IPS DF 4.7 (cell line): ENCODE data around the gene BLZF1.
"Not testable (repeated sequence)": the region's sequence is repeated elsewhere in the genome, so short reads cannot be mapped to it uniquely, and the experiment has no call there.

Source experiments
- DNase-seq: peaks from one replicate; pipeline ENCODE4 v3.0.0-alpha.2; 2013; ENCODE audit warnings: low spot score; ENCODE audit errors: extremely low read depth

The BLZF1 gene

GRCh38 chr1:169360415-169360814 is 7.6 kb upstream of the BLZF1 start:
- no peak for DNase-seq

- no peak for DNase-seq
Observed at GRCh38 chr1:169361281-169361680, 6.7 kb upstream of the BLZF1 start.

- no peak for DNase-seq
Observed at GRCh38 chr1:169363046-169363730, 4.8 kb upstream of the BLZF1 start.

- no peak for DNase-seq
Observed at GRCh38 chr1:169364948-169365347, 3.0 kb upstream of the BLZF1 start.

GRCh38 chr1:169367096-169367685 is 804 bp upstream of the BLZF1 start:
- DNase-seq = no peak

DNA sequence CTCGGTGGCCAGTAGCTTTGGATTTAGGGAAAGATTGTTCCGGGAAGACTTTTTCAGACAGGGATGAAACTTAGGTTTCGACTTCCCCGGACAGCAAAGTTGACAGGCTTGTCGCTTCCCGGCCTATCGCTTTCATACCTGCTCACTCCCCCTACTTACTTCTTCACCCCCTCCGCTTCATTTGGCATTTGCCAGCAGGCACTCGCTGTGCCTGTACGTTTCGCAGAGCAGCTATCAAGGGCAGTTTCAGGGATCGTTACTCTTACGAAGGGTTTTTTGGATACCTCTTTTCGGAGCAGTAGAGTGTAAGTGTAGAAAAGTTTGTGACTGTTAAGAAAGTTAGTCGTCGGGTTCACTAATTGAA is 393 bp downstream of the BLZF1 start:
- DNase-seq = no peak

GRCh38 chr1:169371404-169371803 is 3.4 kb downstream of the BLZF1 start:
- DNase-seq = no peak

GRCh38 chr1:169381162-169381561 is 13.2 kb downstream of the BLZF1 start:
- no peak for DNase-seq

DNA sequence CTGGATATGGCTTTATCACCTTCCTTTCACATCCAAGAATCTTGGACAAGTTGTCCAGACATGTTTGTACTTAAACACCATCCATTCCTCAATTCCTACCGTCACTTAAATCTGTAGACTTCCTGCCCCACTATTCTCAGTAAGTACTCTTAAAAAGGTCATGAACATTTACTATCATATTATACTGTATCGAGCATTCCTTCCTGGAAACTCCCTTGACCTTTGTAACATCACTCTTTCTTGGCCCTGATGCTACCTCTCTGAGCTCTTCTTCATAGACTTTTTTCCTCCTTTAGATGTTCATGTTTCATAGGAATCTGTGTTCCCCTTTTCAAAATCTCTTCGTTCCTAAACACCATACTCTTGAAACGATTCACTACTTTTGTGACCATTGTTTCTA is 15.5 kb downstream of the BLZF1 start:
- no peak for DNase-seq

GRCh38 chr1:169387399-169387798 is 19.4 kb downstream of the BLZF1 start:
- no peak for DNase-seq

- no peak for DNase-seq
Observed at GRCh38 chr1:169390303-169390702, 22.3 kb downstream of the BLZF1 start.

GRCh38 chr1:169392406-169392805 is 24.4 kb downstream of the BLZF1 start:
- DNase-seq = no peak

- no peak for DNase-seq
Observed at GRCh38 chr1:169395955-169396354, 28.0 kb downstream of the BLZF1 start.

DNA sequence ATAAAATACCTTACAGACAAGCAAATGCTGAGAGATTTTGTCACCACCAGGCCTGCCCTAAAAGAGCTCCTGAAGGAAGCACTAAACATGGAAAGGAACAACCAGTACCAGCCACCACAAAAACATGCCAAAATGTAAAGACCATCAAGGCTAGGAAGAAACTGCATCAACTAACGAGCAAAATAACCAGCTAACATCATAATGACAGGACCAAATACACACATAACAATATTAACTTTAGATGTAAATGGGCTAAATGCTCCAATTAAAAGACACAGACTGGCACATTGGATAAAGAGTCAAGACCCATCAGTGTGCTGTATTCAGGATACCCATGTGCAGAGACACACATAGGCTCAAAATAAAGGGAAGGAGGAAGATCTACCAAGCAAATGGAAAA is 34.6 kb downstream of the BLZF1 start:
- not testable (repeated sequence) for DNase-seq

DNA sequence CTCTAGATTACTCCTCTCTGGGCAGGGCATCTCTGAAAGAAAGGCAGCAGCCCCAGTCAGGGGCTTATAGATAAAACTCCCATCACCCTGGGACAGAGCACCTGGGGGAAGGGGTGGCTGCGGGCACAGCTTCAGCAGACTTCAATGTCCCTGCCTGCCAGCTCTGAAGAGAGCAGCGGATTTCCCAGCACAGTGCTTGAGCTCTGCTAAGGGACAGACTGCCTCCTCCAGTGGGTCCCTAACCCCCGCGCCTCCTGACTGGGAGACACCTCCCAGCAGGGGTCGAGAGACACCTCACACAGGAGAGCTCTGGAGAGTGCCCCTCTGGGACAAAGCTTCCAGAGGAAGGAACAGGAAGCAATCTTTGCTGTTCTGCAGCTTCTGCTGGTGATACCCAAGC is 40.3 kb downstream of the BLZF1 start:
- DNase-seq = not testable (repeated sequence)

DNA sequence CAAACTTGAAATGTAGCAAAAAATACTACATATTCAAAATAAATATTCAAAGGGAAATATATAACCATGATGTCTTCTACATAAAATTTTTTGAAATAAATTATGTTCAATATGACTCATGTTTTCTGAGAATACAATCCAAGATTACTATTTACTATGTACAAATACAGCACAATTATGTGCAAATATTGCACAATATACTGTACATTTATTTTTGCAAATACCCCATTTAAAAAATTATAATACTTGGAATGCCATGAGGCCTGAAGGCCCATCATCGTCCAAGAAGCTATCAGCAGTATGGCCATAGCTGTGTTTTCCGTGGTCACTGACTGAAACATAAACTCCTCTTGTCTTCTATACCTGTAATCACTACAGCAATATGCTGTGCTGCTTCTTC is 47.0 kb downstream of the BLZF1 start:
- no peak for DNase-seq

- DNase-seq = no peak
Observed at GRCh38 chr1:169421309-169421708, 53.3 kb downstream of the BLZF1 start.

DNA sequence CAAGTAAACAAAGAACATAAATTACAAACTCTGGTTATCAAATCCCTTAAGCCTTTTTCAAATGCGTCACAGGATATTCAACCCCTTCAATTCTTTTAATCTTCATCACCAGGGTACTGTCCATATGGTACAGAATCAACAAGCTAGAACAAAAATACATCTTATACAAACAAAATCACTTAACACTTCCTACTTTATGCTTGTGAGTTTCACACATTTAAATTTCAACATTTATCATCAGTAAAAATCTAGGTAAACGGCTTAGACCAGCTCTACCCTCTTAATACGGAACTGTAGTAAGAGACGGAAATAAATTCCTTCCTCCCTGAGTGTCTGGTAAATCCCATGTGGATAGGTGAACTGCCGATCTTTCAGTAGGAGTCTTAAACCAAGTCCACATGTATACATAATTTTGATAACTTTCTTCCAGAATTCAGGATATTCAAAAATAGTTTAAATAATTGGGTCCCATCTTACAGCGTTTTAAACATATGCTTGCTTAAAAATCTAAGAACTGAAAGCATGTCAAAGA is 58.2 kb downstream of the BLZF1 start:
- DNase-seq = no peak

DNA sequence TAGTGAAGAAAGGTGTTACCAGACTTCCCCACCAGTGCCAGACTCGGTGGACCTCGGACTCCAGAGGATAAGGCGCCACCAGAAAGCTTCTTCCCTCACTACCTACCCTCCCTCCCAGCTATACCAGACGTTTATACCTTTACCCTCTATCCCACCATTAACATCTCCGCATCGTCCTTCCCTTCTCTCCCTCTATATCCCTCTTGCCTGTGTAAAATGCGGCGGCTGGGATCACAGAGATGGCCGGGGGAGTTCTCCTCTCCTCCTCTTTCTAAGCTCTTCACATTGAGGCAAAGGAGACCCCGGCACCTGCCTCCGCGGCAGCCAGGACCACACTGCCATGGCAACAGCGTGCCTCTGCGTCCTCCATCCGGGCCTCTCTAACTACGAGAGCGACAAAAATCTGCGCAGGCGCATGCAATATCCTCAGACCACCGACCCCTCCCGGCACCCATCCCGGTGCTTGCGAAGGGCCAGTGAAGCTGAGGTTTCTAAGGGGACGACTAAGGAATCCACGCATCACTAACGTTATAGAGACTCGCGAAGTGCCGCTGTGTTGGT is 59.2 kb downstream of the BLZF1 start, which contains the start of gene CCDC181:
TSS of gene CCDC181 (minus strand) at position 394 of the 561 bp plus-strand sequence. CDS start 2,547 bp downstream, outside the sequence.
- DNase-seq = peak; percentile 49
